IPS-18a (cell line): ENCODE data around the gene PNPLA5.

Experiments
- H3K27ac ChIP-seq: one replicate; pipeline ENCODE4 v1.5.1; 2013; ENCODE audit warnings: low read length
- H3K27me3 ChIP-seq: one replicate; pipeline ENCODE4 v1.6.1; 2013; ENCODE audit warnings: mild to moderate bottlenecking, low read length; ENCODE audit not compliant: control insufficient read depth, insufficient read depth
- H3K36me3 ChIP-seq: one replicate; pipeline ENCODE4 v1.6.1; 2013; ENCODE audit warnings: low read depth, low read length; ENCODE audit not compliant: control insufficient read depth
- H3K4me1 ChIP-seq: one replicate; pipeline ENCODE4 v1.6.1; 2013; ENCODE audit warnings: low read depth, low read length; ENCODE audit not compliant: control insufficient read depth
- H3K4me3 ChIP-seq: one replicate; pipeline ENCODE4 v1.5.1; 2013; ENCODE audit warnings: low read length
- H3K9ac ChIP-seq: one replicate; pipeline ENCODE4 v1.6.1; 2013; ENCODE audit warnings: mild to moderate bottlenecking, low read length, moderate library complexity
- H3K9me3 ChIP-seq: one replicate; pipeline ENCODE4 v1.6.1; 2013; ENCODE audit warnings: low read depth, low read length; ENCODE audit not compliant: control insufficient read depth

Gene PNPLA5

GRCh38 chr22:43850529-43850928 lies 41.3 kb downstream of the PNPLA5 start:
- H3K9ac ChIP-seq = no peak overlapping the region
- H3K4me3 ChIP-seq = no peak overlapping the region
- no peaks in the 10 kb centered on the region for H3K9me3 ChIP-seq
- no peaks in the 10 kb centered on the region for H3K36me3 ChIP-seq
- peaks cover 5% of the 10 kb centered on the region for H3K4me1 ChIP-seq
- no peak overlapping the region for H3K27ac ChIP-seq
- no peaks in the 10 kb centered on the region for H3K27me3 ChIP-seq

GRCh38 chr22:43849731-43850130 lies 42.1 kb downstream of the PNPLA5 start:
- H3K36me3 ChIP-seq = no peaks in the 10 kb centered on the region
- H3K27me3 ChIP-seq = no peaks in the 10 kb centered on the region
- H3K4me3 ChIP-seq = no peak overlapping the region
- H3K27ac ChIP-seq = no peak overlapping the region
- peaks cover 5% of the 10 kb centered on the region for H3K4me1 ChIP-seq
- H3K9me3 ChIP-seq = no peaks in the 10 kb centered on the region
- H3K9ac ChIP-seq = no peak overlapping the region

- Histone ChIP-seq H3K27me3 (no peaks in the 10 kb centered on the region), H3K27ac (no peak overlapping the region), H3K36me3 (no peaks in the 10 kb centered on the region), H3K9me3 (no peaks in the 10 kb centered on the region), H3K4me1 (peaks cover 5% of the 10 kb centered on the region), H3K4me3 (no peak overlapping the region), H3K9ac (no peak overlapping the region)
Measured at GRCh38 chr22:43848366-43849171, 43.2 kb downstream of the PNPLA5 start.

- no peaks in the 10 kb centered on the region for H3K27me3 ChIP-seq
- no peak overlapping the region for H3K4me3 ChIP-seq
- H3K27ac ChIP-seq = no peak overlapping the region
- no peaks in the 10 kb centered on the region for H3K36me3 ChIP-seq
- H3K9me3 ChIP-seq = no peaks in the 10 kb centered on the region
- peaks cover 5% of the 10 kb centered on the region for H3K4me1 ChIP-seq
- no peak overlapping the region for H3K9ac ChIP-seq
Measured at GRCh38 chr22:43847376-43848289, 44.2 kb downstream of the PNPLA5 start.

GRCh38 chr22:43846966-43847365 lies 44.8 kb downstream of the PNPLA5 start:
- Histone ChIP-seq H3K4me3 (no peak overlapping the region), H3K36me3 (no peaks in the 10 kb centered on the region), H3K27me3 (no peaks in the 10 kb centered on the region), H3K4me1 (peaks cover 5% of the 10 kb centered on the region), H3K27ac (no peak overlapping the region), H3K9ac (no peak overlapping the region), H3K9me3 (no peaks in the 10 kb centered on the region)

GRCh38 chr22:43845981-43846380 lies 45.8 kb downstream of the PNPLA5 start:
- Histone ChIP-seq H3K27me3 (no peaks in the 10 kb centered on the region), H3K4me1 (peaks cover 5% of the 10 kb centered on the region), H3K9ac (no peak overlapping the region), H3K4me3 (no peak overlapping the region), H3K36me3 (no peaks in the 10 kb centered on the region), H3K9me3 (no peaks in the 10 kb centered on the region), H3K27ac (no peak overlapping the region)

GRCh38 chr22:43844560-43845545 lies 47.0 kb downstream of the PNPLA5 start:
- Histone ChIP-seq H3K27ac (no peak overlapping the region), H3K9me3 (no peaks in the 10 kb centered on the region)

GRCh38 chr22:43843783-43844530 lies 47.9 kb downstream of the PNPLA5 start:
- H3K4me1 ChIP-seq = peaks cover 5% of the 10 kb centered on the region
- no peak overlapping the region for H3K4me3 ChIP-seq
- no peaks in the 10 kb centered on the region for H3K27me3 ChIP-seq
- no peaks in the 10 kb centered on the region for H3K9me3 ChIP-seq
- no peak overlapping the region for H3K9ac ChIP-seq
- no peak overlapping the region for H3K27ac ChIP-seq
- H3K36me3 ChIP-seq = no peaks in the 10 kb centered on the region

More at GRCh38 chr22:43844560-43845545, 47.0 kb downstream of the PNPLA5 start:
- H3K4me3 ChIP-seq = no peak overlapping the region
- H3K27me3 ChIP-seq = no peaks in the 10 kb centered on the region
- H3K36me3 ChIP-seq = no peaks in the 10 kb centered on the region
- peaks cover 5% of the 10 kb centered on the region for H3K4me1 ChIP-seq
- no peak overlapping the region for H3K9ac ChIP-seq

- Histone ChIP-seq H3K27ac (no peak overlapping the region), H3K4me3 (no peak overlapping the region), H3K4me1 (peaks cover 5% of the 10 kb centered on the region), H3K9me3 (no peaks in the 10 kb centered on the region), H3K36me3 (peaks cover 15% of the 10 kb centered on the region), H3K27me3 (no peaks in the 10 kb centered on the region), H3K9ac (no peak overlapping the region)
Measured at GRCh38 chr22:43841742-43842141, 50.1 kb downstream of the PNPLA5 start.

GRCh38 chr22:43840851-43841250 lies 51.0 kb downstream of the PNPLA5 start:
- no peaks in the 10 kb centered on the region for H3K4me1 ChIP-seq
- H3K27me3 ChIP-seq = no peaks in the 10 kb centered on the region
- H3K9ac ChIP-seq = no peak overlapping the region
- H3K36me3 ChIP-seq = peaks cover 16% of the 10 kb centered on the region
- H3K4me3 ChIP-seq = no peak overlapping the region
- H3K9me3 ChIP-seq = no peaks in the 10 kb centered on the region
- H3K27ac ChIP-seq = no peak overlapping the region
